GM12872 (cell line): Measurements from ENCODE around the gene BIN2.

Experiments used
- CTCF ChIP-seq: IDR thresholded peaks from 3 replicates; pipeline ENCODE4 v1.5.1; 2011; ENCODE audit warnings: low read depth, mild to moderate bottlenecking, low read length, moderate library complexity; ENCODE audit not compliant: insufficient read depth

BIN2 gene

DNA sequence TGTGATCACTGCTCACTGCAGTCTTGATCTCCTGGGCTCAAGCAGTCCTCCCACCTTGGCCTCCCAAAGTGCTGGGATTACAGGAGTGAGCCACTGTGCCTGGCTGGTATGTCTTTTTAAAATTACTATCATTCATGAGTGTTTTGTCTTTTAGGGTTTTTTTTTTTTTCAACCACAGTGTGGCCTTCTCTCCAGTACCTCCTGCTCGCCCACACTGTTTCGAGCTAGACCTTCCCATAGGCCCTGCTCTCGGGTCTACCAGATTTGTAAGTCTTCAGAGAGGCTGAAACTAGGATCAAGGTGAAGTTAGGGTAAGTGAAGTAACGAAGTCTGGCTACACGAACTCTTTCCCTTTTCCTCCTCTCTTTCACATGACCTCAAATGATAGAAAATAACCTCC, 1.5 kb downstream of the BIN2 start:
- no peak for TF ChIP-seq CTCF

- no peak for TF ChIP-seq CTCF
Observed at GRCh38 chr12:51321882-51322281, 2.1 kb downstream of the BIN2 start.

DNA sequence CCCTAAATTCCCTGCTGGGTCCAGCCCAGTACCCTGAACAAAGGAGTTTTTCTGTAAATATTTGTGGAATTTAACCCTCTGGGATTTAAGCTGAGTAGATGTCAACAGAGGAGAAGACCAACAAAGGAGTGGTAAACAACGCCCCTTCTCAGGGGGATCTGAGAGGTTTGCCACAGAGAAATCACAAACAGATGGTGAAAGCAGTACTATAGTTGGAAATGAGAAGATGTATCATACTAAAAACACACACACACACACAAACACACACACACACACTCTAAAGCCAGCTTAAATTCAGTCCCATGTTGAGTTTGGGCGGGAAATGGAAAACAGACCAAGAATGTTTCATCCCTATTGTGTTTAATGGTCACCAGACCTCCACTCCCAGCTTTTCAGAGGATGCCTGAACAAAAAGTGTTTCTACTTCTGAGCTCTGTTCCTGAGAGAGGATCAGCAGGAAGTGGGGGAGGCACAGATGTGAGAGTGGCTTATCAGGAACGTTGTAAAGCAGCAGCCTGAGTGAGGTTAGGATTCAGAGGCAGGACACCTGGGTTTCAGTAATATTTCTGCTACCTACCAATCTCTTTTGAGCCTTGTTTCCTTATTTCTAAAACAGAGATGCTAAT, 3.2 kb downstream of the BIN2 start:
- TF ChIP-seq CTCF = no peak

DNA sequence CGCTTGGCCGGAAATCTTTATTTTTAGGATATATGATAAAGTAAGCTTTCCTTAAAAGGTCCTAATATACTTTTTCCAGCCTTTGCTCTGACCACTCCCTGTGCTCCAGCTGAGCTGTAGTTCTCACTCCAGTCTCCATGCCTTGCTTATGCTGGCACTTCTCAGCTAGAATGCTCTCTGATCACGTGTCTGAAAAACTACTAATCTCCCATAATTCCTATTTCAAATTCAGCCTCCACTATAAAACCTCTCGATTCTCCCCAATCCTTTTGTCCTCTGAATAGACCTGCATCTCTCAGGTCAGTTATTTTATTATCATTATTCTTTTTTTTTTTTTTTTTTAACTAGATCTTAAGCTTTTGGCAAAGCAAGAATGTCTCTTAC, 3.7 kb downstream of the BIN2 start:
- TF ChIP-seq CTCF = no peak

GRCh38 chr12:51318846-51319599, 5.0 kb downstream of the BIN2 start:
- no peak for TF ChIP-seq CTCF

- TF ChIP-seq CTCF = no peak
Observed at GRCh38 chr12:51311389-51311788, 12.6 kb downstream of the BIN2 start.

GRCh38 chr12:51307655-51308593, 16.1 kb downstream of the BIN2 start:
- TF ChIP-seq CTCF = no peak
